ENCODE measurements around the gene CACNA1E. TPM values are rescaled to one million over a fixed set of nuclear protein-coding genes. Genes with fewer than 3 reads are reported as not detected.

CACNA1E gene
- total and polyA plus RNA-seq, 2 experiments from 2014 or later = 0.32 to 1.1 TPM

- no peak for TF ChIP-seq ZNF462 (CRISPR knock-in tag; IDR thresholded peaks at IDR 0.05)
- TF ChIP-seq, protein P1, sequence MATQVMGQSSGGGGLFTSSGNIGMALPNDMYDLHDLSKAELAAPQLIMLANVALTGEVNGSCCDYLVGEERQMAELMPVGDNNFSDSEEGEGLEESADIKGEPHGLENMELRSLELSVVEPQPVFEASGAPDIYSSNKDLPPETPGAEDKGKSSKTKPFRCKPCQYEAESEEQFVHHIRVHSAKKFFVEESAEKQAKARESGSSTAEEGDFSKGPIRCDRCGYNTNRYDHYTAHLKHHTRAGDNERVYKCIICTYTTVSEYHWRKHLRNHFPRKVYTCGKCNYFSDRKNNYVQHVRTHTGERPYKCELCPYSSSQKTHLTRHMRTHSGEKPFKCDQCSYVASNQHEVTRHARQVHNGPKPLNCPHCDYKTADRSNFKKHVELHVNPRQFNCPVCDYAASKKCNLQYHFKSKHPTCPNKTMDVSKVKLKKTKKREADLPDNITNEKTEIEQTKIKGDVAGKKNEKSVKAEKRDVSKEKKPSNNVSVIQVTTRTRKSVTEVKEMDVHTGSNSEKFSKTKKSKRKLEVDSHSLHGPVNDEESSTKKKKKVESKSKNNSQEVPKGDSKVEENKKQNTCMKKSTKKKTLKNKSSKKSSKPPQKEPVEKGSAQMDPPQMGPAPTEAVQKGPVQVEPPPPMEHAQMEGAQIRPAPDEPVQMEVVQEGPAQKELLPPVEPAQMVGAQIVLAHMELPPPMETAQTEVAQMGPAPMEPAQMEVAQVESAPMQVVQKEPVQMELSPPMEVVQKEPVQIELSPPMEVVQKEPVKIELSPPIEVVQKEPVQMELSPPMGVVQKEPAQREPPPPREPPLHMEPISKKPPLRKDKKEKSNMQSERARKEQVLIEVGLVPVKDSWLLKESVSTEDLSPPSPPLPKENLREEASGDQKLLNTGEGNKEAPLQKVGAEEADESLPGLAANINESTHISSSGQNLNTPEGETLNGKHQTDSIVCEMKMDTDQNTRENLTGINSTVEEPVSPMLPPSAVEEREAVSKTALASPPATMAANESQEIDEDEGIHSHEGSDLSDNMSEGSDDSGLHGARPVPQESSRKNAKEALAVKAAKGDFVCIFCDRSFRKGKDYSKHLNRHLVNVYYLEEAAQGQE (IDR thresholded peaks at IDR 0.05; ENCODE audit: unreplicated experiment) = no peak
- no peak for TF ChIP-seq JUNB (IDR thresholded peaks at IDR 0.05; ENCODE audit: unreplicated experiment)
- no peak for TF ChIP-seq POLR2AphosphoS5 (IDR thresholded peaks at IDR 0.05; ENCODE audit: low read depth)
- TF ChIP-seq CREB1 (CRISPR knock-in tag; IDR thresholded peaks at IDR 0.05; ENCODE audit: low read depth) = no peak
- TF ChIP-seq EZH2 (IDR thresholded peaks at IDR 0.05; ENCODE audit: low read depth, unreplicated experiment) = no peak
Measured at GRCh38 chr1:181658581-181658980, 175.3 kb downstream of the CACNA1E start (continued).
